ENCODE measurements around the gene DNMT1. TPM values are rescaled to one million over a fixed set of nuclear protein-coding genes. Genes with fewer than 3 reads are reported as not detected.

DNMT1 gene
- total RNA-seq, 1 donor from 2014 or later, result 333 TPM

- TF ChIP-seq CTCF (conservative IDR thresholded peaks at IDR 0.05), result no peak
- H3K4me1 Mint-ChIP-seq, result no peaks in the 10 kb centered on the region
- no peaks in the 10 kb centered on the region for H3K27me3 Mint-ChIP-seq (ENCODE audit: low read depth)
- no peak for DNase-seq (ENCODE audit: low read depth, low spot score)
- H3K4me3 Mint-ChIP-seq, result no peak overlapping the region
- no peak overlapping the region for H3K27ac Mint-ChIP-seq (ENCODE audit: unreplicated experiment)
- peaks cover 4% of the 10 kb centered on the region for H3K36me3 Mint-ChIP-seq (ENCODE audit: low read depth)
- H3K9me3 Mint-ChIP-seq, result no peaks in the 10 kb centered on the region
Observed at GRCh38 chr19:10137751-10138682, 56.7 kb downstream of the DNMT1 start.

- H3K36me3 Mint-ChIP-seq (ENCODE audit: low read depth), result peaks cover 6% of the 10 kb centered on the region
- TF ChIP-seq CTCF (conservative IDR thresholded peaks at IDR 0.05), result no peak
- no peak overlapping the region for H3K4me3 Mint-ChIP-seq
- no peaks in the 10 kb centered on the region for H3K4me1 Mint-ChIP-seq
- H3K27ac Mint-ChIP-seq (ENCODE audit: unreplicated experiment), result no peak overlapping the region
- H3K27me3 Mint-ChIP-seq (ENCODE audit: low read depth), result no peaks in the 10 kb centered on the region
- DNase-seq (ENCODE audit: low read depth, low spot score), result no peak
- no peaks in the 10 kb centered on the region for H3K9me3 Mint-ChIP-seq
Observed at GRCh38 chr19:10136936-10137335, 57.8 kb downstream of the DNMT1 start.

GRCh38 chr19:10135551-10136334 is 59.0 kb downstream of the DNMT1 start:
- H3K9me3 Mint-ChIP-seq, result no peaks in the 10 kb centered on the region
- no peak for DNase-seq (ENCODE audit: low read depth, low spot score)
- H3K4me3 Mint-ChIP-seq, result no peak overlapping the region
- H3K27me3 Mint-ChIP-seq (ENCODE audit: low read depth), result no peaks in the 10 kb centered on the region
- TF ChIP-seq CTCF (conservative IDR thresholded peaks at IDR 0.05), result no peak
- H3K36me3 Mint-ChIP-seq (ENCODE audit: low read depth), result peaks cover 7% of the 10 kb centered on the region
- no peak overlapping the region for H3K27ac Mint-ChIP-seq (ENCODE audit: unreplicated experiment)
- H3K4me1 Mint-ChIP-seq, result no peaks in the 10 kb centered on the region

DNA sequence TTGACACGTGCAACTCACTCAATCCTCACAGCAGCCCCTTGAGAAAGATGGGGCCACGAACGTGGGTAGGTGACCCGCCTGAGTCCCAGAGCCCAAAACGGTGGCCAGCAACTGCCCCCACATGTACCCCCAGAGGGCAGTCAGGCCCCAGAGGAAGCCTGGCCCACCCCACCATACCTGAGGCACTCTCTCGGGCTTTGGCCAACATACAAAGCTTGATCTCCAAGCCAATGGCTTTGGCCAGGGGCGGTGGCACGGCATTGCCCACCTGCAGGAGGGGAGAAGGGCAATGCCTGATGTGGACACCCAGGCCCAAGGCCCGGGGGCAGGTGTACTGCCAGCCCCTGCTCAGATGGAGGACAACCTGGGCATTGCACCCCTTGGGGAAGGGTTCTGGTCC is 60.7 kb downstream of the DNMT1 start:
- Mint-ChIP-seq H3K27ac (ENCODE audit: unreplicated experiment) (no peak overlapping the region), H3K36me3 (ENCODE audit: low read depth) (peaks cover 7% of the 10 kb centered on the region), H3K27me3 (ENCODE audit: low read depth) (no peaks in the 10 kb centered on the region), H3K4me1 (no peaks in the 10 kb centered on the region), H3K4me3 (no peak overlapping the region), H3K9me3 (no peaks in the 10 kb centered on the region)
- TF ChIP-seq CTCF (conservative IDR thresholded peaks at IDR 0.05), result no peak
- no peak for DNase-seq (ENCODE audit: low read depth, low spot score)

GRCh38 chr19:10133596-10133995 is 61.2 kb downstream of the DNMT1 start:
- Mint-ChIP-seq H3K36me3 (ENCODE audit: low read depth) (peaks cover 7% of the 10 kb centered on the region), H3K4me3 (no peak overlapping the region), H3K4me1 (no peaks in the 10 kb centered on the region), H3K27ac (ENCODE audit: unreplicated experiment) (no peak overlapping the region), H3K27me3 (ENCODE audit: low read depth) (no peaks in the 10 kb centered on the region), H3K9me3 (no peaks in the 10 kb centered on the region)
- TF ChIP-seq CTCF (conservative IDR thresholded peaks at IDR 0.05), result no peak
- DNase-seq (ENCODE audit: low read depth, low spot score), result no peak

All from neural crest cell (in vitro differentiated cells).